Stimulated activated CD8-positive, alpha-beta memory T cell treated with anti-CD3 and anti-CD28 coated beads, Interleukin-15, amount 100 ng/mL, for 4 hours (primary cell): ENCODE measurements around the gene CRHBP.
"Not testable (repeated sequence)": the region's sequence is repeated elsewhere in the genome, so short reads cannot be mapped to it uniquely, and the experiment has no call there.

ENCODE experiments used
- DNase-seq, 2 donors: peaks; one replicate each; pipeline ENCODE4 v3.0.0-alpha.2; 2020; ENCODE audit warnings: low read depth in 2 of 2

Gene CRHBP

GRCh38 chr5:76952795-76953536 lies at the start of gene CRHBP:
TSS of gene CRHBP (plus strand) at chr5:76953045. CDS start at chr5:76953135, 90 bp downstream.
- no peak for DNase-seq

- DNase-seq = no peak
These were observed 44.7 kb upstream of the CRHBP start for GRCh38 chr5:76908166-76908565.

GRCh38 chr5:76910344-76910933 lies 42.4 kb upstream of the CRHBP start:
- not testable (repeated sequence) for DNase-seq

GRCh38 chr5:76914671-76915070 lies 38.2 kb upstream of the CRHBP start:
- not testable (repeated sequence) for DNase-seq

- DNase-seq = no peak
These were observed 34.3 kb upstream of the CRHBP start for GRCh38 chr5:76918539-76918938.

GRCh38 chr5:76920491-76920890 lies 32.4 kb upstream of the CRHBP start:
- no peak for DNase-seq

GRCh38 chr5:76926329-76927105 lies 26.3 kb upstream of the CRHBP start:
- no peak for DNase-seq

GRCh38 chr5:76927961-76928360 lies 24.9 kb upstream of the CRHBP start:
- DNase-seq = no peak

- DNase-seq = no peak
These were observed 22.8 kb upstream of the CRHBP start for GRCh38 chr5:76930083-76930482.

- DNase-seq = no peak
These were observed 14.7 kb upstream of the CRHBP start for GRCh38 chr5:76938177-76938576.

- no peak for DNase-seq
These were observed 11.8 kb upstream of the CRHBP start for GRCh38 chr5:76941000-76941399.

- DNase-seq = no peak
These were observed 11.4 kb upstream of the CRHBP start for GRCh38 chr5:76941442-76941841.

GRCh38 chr5:76942581-76942980 lies 10.3 kb upstream of the CRHBP start:
- DNase-seq = no peak

- DNase-seq = no peak
These were observed 9.8 kb upstream of the CRHBP start for GRCh38 chr5:76943006-76943405.

- no peak for DNase-seq
These were observed 8.2 kb upstream of the CRHBP start for GRCh38 chr5:76944638-76945037.

GRCh38 chr5:76945238-76945637 lies 7.6 kb upstream of the CRHBP start:
- DNase-seq = not testable (repeated sequence)

- DNase-seq = no peak
These were observed 6.8 kb upstream of the CRHBP start for GRCh38 chr5:76946090-76946489.

- no peak for DNase-seq
These were observed 5.8 kb upstream of the CRHBP start for GRCh38 chr5:76947082-76947503.

- no peak for DNase-seq
These were observed 922 bp downstream of the CRHBP start for GRCh38 chr5:76953551-76954382.

- no peak for DNase-seq
These were observed 1.5 kb downstream of the CRHBP start for GRCh38 chr5:76954383-76954763.

GRCh38 chr5:76956033-76956432 lies 3.2 kb downstream of the CRHBP start:
- DNase-seq = no peak
